Lung (tissue), 12 donors: Measurements from ENCODE around the gene ZFYVE28. TPM values are rescaled to one million over a fixed set of nuclear protein-coding genes. Genes with fewer than 3 reads are reported as not detected.

Source experiments
- ATAC-seq: fragments of 200-7000 bp; cut with Tn5 transposase; one replicate; pipeline ENCODE4 v1.9.1; 2020; ENCODE audit warnings: moderate number of reproducible peaks; ENCODE audit not compliant: insufficient read depth, low FRiP score
- DNase-seq, 3 donors: peaks; one replicate each; pipeline ENCODE4 v3.0.0-alpha.2; 2013 to 2017
- H3K27ac ChIP-seq, 2 donors: one replicate each; pipeline ENCODE4 v1.5.1; 2013; ENCODE audit warnings: mild to moderate bottlenecking in 2 of 2, moderate library complexity in 2 of 2, control low read depth in 1 of 2, inconsistent platforms in 1 of 2, low read depth in 1 of 2, low read length in 1 of 2
- H3K27me3 ChIP-seq, 3 donors: one replicate each; pipeline ENCODE4 v1.5.1; 2013; ENCODE audit warnings: low read length in 2 of 3; ENCODE audit not compliant: control insufficient read depth in 3 of 3, insufficient read depth in 3 of 3
- H3K36me3 ChIP-seq, 4 donors: one replicate each; pipeline ENCODE4 v1.5.1; 2013; ENCODE audit warnings: low read length in 4 of 4, mild to moderate bottlenecking in 1 of 4, moderate library complexity in 1 of 4; ENCODE audit not compliant: control insufficient read depth in 4 of 4, insufficient read depth in 4 of 4
- H3K4me1 ChIP-seq, 5 donors: one replicate each; pipeline ENCODE4 v1.5.1; 2013; ENCODE audit warnings: low read length in 5 of 5, mild to moderate bottlenecking in 2 of 5, moderate library complexity in 1 of 5; ENCODE audit not compliant: control insufficient read depth in 5 of 5, insufficient read depth in 5 of 5
- H3K4me3 ChIP-seq: one replicate; pipeline ENCODE4 v1.5.1; 2013; ENCODE audit warnings: mild to moderate bottlenecking, control low read depth, moderate library complexity
- H3K9ac ChIP-seq, 2 donors: one replicate each; pipeline ENCODE4 v1.5.1; 2013; ENCODE audit warnings: low read length in 2 of 2, control low read depth in 1 of 2; ENCODE audit not compliant: insufficient read depth in 1 of 2
- H3K9me3 ChIP-seq, 4 donors: one replicate each; pipeline ENCODE4 v1.5.1; 2013; ENCODE audit warnings: low read length in 3 of 4, mild to moderate bottlenecking in 1 of 4, moderate library complexity in 1 of 4; ENCODE audit not compliant: control insufficient read depth in 4 of 4, insufficient read depth in 3 of 4
- CTCF ChIP-seq: IDR thresholded peaks from 2 replicates; pipeline ENCODE4 v1.5.1; 2012; ENCODE audit warnings: mild to moderate bottlenecking; ENCODE audit errors: control extremely low read depth, extremely low read depth
- WGBS, 2 donors: extraction: QIAGEN DNeasy Blood & Tissue Kit; methylation state at CpG; one replicate each; pipeline ENCODE4 v1.1.7; 2013; 5-methylcytosine and 5-hydroxymethylcytosine counted together
- polyA plus RNA-seq, 2 donors: library from polyadenylated mRNA; stranded (reverse); fragments of 200-250 nt; gene quantifications; one replicate each; pipeline ENCODE4 v1.2.1, GENCODE V29; 2013
- total RNA-seq, 2 donors: library from RNA; depleted of rRNA in 1 of 2; stranded (reverse); fragments of >200 nt in 1 of 2; gene quantifications; one replicate each; pipeline ENCODE4 v1.2.1, GENCODE V29; 2014 to 2021
- donor health status: control.
- donor health status: control.
- donor health status: Bipolar disorder and iron deficiency.
- donor health status: healthy.
- donor health status: DM: yes; HTN: yes; CAD: no.

The ZFYVE28 gene
- total and polyA plus RNA-seq, 4 donors: 6.8 to 10.3 (median 7.6) TPM

- Histone ChIP-seq H3K4me3 (no peak overlapping the region), H3K9ac (no peak overlapping the region), H3K4me1 (no peaks in the 10 kb centered on the region), H3K27me3 (no peaks in the 10 kb centered on the region), H3K27ac (no peak overlapping the region), H3K36me3 (no peaks in the 10 kb centered on the region), H3K9me3 (no peaks in the 10 kb centered on the region)
- TF ChIP-seq CTCF: no peak
- ATAC-seq (no peak), DNase-seq (no peak)
- 84 to 85% methylated on average over 29 to 30 of the region's 30 CpGs for WGBS, 2 donors
These were observed 65.0 kb downstream of the ZFYVE28 start for GRCh38 chr4:2353222-2354107.

- 82 to 95% methylated on average over 5 of the region's 5 CpGs for WGBS, 2 donors
- no peaks in the 10 kb centered on the region for H3K4me1 ChIP-seq
- no peak overlapping the region for H3K27ac ChIP-seq
- H3K9me3 ChIP-seq: no peaks in the 10 kb centered on the region
- ATAC-seq: no peak
- H3K27me3 ChIP-seq: no peaks in the 10 kb centered on the region
- H3K9ac ChIP-seq: no peak overlapping the region
- DNase-seq: no peak
- TF ChIP-seq CTCF: no peak
- H3K36me3 ChIP-seq: no peaks in the 10 kb centered on the region
- H3K4me3 ChIP-seq: no peak overlapping the region
These were observed 65.7 kb downstream of the ZFYVE28 start for GRCh38 chr4:2352729-2353221.

GRCh38 chr4:2352171-2352570 lies 66.3 kb downstream of the ZFYVE28 start:
- Histone ChIP-seq H3K4me3 (no peak overlapping the region), H3K4me1 (no peaks in the 10 kb centered on the region), H3K36me3 (no peaks in the 10 kb centered on the region), H3K27me3 (no peaks in the 10 kb centered on the region), H3K9me3 (no peaks in the 10 kb centered on the region), H3K27ac (no peak overlapping the region), H3K9ac (no peak overlapping the region)
- ATAC-seq (no peak), DNase-seq (no peak)
- WGBS, 2 donors: 80 to 88% methylated on average over 10 of the region's 10 CpGs
- TF ChIP-seq CTCF: no peak
